DMS114 treated with DMSO at 0.1 percent for 48 hours (cell line): ENCODE data around the gene HSD17B12.
"Not testable (repeated sequence)": the region's sequence is repeated elsewhere in the genome, so short reads cannot be mapped to it uniquely, and the experiment has no call there.

Source experiments
- DNase-seq: peaks from one replicate; lab custom pipeline; 2025; ENCODE audit not compliant: unreplicated experiment; lab: John Stamatoyannopoulos, UW

Gene HSD17B12

DNA sequence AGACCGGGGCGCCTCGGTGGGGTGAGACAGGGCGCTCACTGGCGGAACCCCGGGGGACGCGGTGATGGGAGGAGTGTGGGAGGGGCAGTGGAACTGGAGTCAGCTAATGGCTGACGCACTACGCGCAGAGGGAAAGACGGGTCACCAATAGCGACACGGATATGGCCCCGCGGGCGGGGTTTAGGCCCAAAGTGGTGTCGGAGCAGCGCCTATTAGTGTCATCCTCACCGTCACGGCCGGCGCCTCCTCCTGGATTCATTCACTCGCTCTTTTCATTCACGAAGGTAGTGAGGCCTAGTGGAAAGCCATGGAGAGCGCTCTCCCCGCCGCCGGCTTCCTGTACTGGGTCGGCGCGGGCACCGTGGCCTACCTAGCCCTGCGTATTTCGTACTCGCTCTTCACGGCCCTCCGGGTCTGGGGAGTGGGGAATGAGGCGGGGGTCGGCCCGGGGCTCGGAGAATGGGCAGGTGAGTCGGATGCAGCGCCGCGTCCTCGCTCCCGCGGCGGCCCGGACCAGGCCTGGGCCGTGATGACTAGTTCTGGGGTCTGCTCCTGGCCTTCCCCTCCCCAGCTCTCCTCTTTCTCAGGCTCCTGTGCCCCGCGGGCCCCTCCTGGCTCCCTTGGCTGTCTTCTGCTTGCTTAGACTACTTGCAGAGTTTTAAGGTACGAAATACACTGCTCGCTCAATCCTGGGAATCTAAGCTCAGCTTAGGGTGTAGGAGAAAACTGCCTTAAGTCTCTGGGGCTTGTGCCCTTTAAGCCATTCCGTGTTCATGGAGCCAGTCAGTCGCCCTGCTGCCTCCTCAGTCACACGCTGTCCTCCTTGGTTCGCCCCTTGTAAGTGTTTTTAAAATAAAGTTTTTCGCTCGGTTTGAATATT, at the start of gene HSD17B12:
TSS of gene HSD17B12 (plus strand) at position 218 of the 880 bp plus-strand sequence. CDS start at position 308, 90 bp downstream.
- peak; percentile 94 for DNase-seq

DNA sequence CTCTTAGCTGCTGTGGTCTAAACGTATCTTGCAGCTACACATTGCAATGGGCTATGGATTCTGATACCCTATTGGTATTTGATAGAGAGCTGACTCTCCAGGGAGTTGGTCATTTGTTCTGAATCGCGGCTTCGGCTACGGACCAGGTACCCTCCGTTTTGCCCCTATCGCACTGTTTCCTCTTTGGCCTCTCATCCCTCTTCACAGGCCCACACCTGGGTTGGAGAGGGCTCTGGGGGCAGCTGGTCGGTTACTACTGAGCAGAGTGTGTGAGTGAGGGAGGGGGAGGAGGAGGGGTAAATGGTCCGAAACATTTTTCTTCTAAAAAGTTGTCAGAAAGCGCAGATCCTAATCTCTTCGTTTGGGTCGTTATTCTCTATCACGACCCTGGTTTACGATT, 48.8 kb upstream of the HSD17B12 start:
- no peak for DNase-seq

DNA sequence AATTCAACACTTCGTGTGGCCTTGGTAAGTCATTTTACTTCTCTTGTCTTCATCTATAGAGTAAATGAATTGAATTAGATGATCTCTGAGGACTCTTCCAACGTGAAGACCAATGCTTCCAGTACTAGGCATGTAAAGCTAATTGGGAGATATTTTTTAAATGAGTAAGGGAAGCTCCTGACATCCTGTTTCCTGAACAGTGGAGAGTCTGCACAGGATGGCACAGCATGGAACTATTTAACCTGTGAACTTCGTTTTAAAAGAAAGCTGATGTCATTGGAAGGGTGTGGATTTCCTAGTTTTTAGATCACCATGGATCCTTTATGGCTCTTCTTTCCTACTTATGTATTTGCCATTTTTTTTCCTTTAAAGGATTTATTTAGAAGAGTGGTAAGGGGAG, 48.4 kb upstream of the HSD17B12 start:
- DNase-seq = no peak

DNA sequence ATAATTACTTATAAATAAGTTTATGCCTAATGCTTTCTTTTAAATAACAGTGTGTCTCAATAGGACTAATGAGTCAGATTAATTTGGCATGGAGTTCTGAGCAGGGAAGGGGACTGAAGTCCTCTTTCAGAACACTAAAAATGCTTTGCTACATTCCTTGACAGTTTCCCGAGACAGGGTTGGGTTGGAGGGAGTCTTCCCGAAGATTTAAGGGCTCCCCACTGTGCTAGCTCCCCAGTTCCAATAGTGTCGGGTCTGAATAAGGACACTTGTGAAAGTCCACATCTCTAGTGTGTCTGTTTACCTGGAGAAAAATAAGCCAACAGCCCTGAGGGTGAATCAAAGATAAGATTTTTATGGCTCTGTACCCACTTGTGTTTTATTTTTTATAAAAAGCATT, 41.8 kb upstream of the HSD17B12 start:
- no peak for DNase-seq

DNA sequence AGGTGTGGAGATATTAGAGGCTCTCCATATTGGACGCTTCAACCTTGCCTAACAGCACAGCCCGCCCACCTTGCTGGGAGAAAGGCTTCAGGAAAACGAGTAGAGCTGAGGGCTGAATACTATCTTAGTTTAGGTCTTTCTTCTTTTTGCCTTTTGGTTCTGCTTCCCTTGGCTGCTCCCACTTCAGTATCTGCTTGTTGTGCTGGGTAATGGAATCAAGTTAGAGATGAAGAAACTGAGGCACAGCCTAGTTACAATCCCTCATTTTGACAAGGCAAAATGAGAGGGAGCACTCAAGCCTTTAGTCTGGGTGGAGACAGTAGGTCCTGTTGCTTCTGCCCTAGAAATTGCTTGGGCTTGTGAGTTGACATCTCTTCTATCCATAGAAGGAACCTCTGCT, 41.3 kb upstream of the HSD17B12 start:
- DNase-seq = no peak

DNA sequence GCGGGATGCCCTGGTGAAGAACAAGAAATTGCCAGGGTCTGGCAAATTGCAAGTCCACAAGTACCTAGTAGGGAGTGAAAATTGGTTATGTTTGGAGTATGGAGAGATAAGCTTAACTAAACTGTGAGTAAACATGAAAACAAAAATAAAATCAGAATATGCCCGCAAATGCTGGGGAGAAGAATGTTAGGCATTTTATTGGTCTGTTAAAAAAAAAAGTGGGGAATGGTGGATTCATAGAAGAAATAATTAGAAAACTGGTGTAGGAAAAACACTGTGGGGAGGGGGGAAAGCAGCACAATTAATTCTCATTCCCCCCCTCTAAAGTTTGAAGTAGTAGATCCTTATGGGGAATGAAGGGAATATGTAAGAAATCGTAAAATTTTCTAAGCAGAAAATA, 40.6 kb upstream of the HSD17B12 start:
- DNase-seq = no peak

DNA sequence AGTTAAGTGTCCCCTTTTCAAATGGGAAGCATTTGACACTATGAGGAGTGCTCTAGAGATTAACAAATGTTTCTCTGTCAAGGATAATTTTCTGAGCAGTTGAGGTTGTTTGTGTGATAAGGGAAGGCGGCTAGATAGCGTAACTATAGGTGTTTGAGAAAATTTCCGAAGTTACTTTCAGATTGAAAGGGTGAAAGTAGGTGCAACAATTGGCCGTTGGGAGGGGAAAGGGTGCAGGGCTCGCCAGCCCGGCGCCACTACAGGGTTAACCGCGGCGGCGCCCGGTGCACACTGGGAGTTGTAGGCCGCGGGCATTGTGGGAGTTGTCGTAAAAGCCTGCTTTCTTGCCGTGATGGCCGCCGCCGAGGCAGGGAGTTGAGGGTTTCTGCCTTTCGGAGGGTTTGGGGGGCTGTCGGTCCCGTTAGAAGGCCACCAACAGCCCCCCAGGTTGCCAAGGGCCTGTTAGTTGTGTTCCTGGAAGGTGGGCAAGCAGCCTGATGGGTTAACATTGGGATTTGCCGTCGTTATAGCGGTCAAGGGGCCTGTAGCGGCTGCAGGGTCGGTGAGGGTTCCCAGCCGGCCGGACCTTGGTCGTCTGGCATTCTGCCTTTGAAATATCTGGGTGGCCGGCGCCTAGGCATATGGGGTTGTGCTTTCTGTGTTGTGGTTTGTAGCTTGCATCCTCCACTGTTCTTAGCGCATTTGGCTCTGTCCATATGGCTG, 36.5 kb upstream of the HSD17B12 start:
- DNase-seq = peak; percentile 76

DNA sequence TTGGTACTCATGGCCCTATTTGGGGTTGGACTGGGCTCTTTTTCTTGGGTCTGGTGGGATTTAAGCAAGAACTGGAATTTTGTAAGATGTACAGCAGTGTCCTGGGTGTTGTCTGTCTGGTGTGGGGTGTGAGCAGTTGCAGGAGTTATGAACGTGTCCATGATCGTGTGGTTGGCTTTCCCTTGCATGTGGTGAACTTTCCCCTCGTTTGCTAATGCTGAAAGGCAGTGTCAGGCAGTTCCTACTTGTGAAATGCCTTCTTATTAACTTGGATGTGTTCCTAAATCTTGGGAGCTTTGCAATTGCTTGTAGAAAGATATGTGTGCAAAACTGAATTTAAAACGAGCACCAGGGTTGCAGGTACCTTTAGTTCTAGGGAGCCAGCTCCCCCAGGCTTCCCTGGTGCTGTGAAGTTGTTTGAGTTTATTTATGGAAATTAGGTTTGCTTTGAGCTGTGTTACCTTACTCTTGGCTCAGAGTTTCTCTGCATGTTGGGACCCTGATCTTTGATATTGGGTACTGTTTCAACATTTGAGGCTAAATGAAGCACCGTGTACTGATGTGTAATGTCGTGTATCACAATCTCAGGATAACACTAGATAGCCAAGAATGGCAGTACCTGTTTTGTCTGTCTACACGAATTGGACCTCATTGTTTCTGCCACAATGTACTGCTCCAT, 35.8 kb upstream of the HSD17B12 start:
- DNase-seq = no peak

DNA sequence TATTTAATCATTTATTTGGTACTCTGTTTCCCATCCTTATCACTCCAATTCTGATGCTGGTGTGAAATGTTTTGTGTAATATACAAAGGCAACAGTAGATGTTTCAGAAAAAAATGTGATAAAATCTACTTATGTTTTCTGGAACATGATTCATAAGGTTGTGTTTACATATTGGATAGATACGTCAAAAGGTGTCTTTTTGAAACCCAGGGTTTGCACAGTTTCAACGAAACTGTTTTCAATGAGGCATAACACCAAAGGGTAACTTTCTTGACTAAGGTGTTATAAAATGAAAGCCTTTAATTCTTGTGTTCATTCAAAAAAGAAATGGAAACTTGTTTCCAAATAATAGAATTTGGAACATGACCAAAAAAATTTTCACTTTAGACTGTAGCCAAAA, 33.8 kb upstream of the HSD17B12 start:
- DNase-seq = no peak

DNA sequence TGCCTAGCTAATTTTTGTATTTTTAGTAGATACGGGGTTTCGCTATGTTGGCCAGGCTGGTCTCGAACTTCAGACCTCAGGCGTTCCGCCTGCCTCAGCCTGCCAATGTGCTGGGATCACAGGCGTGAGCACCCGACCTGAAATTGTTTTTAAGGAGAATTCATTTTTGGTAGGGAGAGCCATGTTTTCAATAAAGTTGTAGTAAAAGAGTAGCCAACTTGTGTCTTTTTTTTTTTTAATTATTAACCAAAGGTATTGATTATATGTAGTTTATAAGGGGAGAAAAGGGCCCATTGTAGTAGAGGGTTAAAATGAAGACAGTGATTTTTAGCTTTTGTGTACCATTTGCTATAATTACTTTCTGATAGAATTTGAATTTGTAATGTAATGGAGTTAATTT, 31.6 kb upstream of the HSD17B12 start:
- no peak for DNase-seq

DNA sequence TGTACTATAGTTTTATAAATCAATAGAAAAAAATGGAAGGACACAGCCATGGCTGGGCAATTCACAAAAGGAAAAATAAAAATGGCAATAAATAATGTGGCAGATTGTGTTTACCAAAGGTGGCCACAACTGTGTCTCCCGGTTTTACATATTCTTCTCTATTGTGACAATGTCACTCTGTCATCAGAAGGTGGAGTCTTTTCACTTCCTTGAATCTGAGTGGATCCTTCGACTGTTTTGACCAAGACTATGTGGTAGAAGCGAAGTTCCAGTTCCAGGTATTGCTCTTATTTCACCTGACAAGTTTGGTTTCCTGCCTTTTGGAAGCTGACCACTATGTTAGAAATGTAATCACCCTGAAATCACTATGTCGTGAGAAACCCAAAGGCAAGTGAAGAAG, 31.0 kb upstream of the HSD17B12 start:
- no peak for DNase-seq

DNA sequence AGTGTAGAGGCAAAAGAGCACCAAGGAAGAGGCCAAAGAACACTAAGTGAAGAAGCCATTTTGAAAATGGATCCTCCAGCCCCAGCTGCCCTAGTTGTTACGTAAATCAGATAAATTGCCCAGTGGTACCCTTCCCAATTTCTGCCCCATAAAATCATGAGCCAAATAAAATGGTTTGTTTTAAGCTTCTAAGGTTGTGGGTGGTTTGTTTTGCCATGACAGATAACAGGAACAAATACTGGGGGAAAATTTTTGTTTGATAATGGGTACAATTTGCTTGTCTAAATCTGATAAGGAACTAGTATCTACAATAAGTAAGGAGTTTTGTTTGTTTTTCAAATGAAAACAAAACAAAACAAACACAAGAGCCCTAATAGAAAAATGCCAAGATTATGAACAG, 30.6 kb upstream of the HSD17B12 start:
- no peak for DNase-seq

DNA sequence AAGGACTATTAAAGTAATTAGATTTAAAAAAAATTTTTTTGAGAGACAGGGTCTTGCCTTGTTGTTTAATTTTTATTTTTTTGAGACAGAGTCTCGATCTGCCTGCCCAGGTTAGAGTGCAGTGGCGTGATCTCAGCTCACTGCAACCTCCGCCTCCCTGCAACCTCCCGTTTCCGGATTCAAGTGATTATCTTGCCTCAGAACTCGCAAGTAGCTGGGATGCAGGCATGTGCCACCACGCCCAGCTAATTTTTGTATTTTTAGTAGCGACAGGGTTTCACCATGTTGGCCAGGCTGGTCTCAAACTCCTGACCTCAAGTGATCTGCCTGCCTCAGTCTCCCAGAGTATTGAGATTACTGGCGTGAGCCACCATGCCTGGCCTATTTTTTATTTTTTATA, 17.5 kb upstream of the HSD17B12 start:
- DNase-seq = not testable (repeated sequence)

DNA sequence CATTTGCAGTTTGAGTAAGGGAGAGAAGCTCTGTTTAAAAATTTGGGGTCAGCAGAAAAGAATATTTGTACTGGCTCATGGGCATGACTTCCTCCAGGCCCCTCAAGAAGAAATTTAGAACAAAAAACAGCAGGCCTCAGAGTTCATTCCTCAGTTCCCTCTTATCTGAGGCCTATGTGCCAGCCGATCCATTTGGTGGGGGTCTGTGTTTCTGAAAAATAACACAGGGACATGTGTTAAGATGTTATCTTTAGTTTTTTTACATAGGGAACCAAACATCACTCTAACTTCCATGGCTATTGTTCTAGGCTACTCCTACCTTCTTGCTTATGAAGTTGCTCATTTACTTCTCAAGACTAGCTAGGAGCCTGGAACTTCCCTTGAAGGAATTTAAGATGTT, 16.2 kb upstream of the HSD17B12 start:
- no peak for DNase-seq

DNA sequence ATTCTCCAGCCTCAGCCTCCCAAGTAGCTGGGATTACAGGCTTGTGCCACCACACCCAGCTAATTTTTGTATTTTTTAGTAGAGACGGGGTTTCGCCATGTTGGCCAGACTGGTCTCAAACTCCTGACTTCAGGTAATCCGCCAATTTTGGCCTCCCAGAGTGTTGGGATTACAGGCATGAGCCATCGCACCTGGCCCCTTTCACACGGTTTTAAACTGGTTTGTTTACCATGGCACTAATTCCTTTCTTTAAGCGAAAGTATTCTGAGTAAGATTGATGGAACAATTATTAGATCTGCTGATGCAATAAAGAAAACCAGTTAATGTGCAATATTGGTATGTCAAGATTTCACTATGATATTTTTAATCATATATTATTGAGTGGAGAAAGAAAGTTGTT, 9.3 kb upstream of the HSD17B12 start:
- DNase-seq = not testable (repeated sequence)

DNA sequence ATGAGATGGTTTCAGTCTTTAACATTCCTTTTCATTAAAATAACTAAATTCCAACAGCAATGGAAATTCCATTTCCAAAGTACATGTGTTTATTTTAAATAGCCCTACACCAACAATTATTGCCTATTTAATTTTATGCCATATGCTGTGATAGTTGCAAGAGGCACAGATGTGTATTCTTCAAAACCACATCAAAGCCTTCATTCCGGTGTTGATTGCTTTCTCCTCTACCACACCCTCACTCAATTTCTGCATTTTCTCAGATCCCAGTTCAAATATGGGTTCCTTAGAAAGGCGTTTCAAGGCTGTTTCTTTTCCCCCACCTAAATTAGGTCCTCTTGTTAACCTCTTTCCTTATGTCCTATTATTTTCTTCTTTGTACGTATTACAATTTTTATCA, 6.0 kb upstream of the HSD17B12 start:
- DNase-seq = no peak

DNA sequence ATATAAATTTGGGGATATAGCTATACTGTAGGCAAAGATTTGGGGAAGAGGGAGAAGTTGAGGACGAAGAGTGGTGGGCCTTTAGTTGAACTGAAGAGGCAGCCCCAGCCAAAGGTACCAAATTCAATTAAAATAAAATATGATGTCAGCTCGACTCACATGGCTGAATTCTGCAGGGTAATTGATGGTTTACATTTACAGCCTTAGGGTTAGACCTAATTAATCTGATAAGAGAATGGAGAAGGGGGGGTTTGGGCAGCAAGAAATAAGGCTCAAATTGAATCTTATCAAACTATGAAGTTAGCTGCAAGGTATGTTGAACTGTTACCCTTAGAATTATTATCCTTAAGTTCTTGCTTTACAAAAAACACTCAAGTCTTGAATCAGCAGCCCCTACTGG, 3.6 kb upstream of the HSD17B12 start:
- DNase-seq = no peak

DNA sequence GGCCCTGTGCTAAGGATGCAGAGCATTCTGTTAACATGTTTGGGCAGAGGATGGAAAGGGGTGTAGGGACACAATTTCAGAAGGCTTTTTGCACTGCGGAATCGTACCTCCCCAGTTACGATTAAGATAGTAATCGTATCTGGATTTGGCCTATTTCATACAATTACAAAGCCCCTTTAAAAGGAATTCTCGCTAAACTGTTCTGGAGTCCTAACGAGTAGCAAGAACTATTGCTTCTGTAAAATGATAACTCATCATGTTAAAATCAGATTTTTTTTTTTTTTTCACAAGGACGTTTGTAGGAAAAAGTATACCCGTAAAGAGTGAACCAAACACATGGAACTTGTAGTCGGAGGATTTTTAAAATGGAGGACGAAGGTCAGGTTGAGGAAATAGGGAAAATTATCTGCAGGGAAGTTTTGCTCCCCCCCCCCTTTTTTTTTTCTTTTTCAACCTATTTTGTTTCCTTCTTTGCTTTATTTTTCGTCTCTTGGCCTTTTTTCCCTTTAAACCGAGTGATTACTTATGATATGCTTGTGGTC, 934 bp downstream of the HSD17B12 start:
- no peak for DNase-seq

DNA sequence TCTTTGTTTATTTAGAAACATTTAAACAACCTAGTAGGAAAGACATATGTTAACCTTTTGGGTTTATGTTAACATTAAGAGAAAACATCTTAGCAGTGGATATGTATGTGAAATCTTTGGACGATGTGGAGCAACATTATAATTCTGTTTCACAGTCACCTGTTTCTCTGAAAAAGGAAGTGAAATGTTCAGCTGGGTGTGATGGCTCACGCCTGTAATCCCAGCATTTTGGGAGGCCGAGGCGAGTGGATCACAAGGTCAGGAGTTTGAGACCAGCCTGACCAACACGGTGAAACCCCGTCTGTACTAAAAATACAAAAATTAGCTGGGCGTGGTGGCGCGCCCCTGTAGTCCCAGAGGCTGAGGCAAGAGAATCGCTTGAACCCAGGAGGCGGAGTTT, 1.5 kb downstream of the HSD17B12 start:
- not testable (repeated sequence) for DNase-seq

DNA sequence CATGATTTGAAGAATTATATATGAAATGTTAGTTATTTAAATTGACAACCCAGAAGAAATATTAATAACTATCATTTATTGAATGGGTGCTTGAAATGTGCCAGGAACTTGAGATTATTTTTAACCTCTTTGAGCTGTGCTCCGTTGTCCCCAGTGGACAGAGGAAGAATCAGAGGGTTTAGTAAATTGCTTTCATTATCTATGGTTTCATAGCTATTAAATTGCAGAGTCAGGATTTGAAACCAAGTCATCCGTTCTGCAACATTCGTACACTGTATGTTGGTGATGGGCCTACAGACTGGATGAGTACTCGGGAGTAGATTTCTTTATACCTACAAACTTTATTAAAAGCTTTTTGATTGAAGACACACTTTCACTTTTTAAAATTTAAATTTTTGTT, 4.9 kb downstream of the HSD17B12 start:
- no peak for DNase-seq

DNA sequence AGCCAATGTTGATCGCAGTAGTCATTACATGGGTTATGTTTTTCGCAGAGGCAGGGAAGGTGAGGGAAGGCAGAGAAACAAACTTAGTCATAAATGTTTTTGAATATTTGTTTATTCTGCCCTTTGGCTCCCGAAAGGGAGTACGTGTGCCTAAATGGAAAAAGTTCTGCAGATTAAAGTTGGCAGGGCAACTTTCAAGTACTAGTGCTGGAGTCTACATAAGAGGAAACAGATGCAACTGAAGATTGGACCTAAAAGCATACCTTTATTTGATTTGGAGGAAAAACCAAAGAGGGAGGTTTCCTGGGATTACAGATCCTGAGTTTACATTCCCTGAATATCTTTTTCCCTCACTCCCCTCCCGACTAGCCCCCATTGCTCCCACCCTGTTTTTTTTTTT, 5.7 kb downstream of the HSD17B12 start:
- DNase-seq = no peak
